ENCODE results near the gene TAS2R60. TPM values are rescaled to one million over a fixed set of nuclear protein-coding genes. Genes with fewer than 3 reads are reported as not detected.

Gene TAS2R60
- total and polyA plus RNA-seq, 8 donors = not detected

- no peak overlapping the region for H3K27ac ChIP-seq
- peaks cover 0 to 11% (median 7%) of the 10 kb centered on the region in 3 donors for H3K4me1 ChIP-seq
- H3K27me3 ChIP-seq = no peaks in the 10 kb centered on the region
- DNase-seq (peak in 1 of 6 donors; percentile 63), ATAC-seq (peak; percentile 11 to 34 (median 24)), FAIRE-seq (no peak)
- intact Hi-C loops (cut with DNase I) = no loop called here
- TF ChIP-seq CTCF (IDR thresholded peaks at IDR 0.05) = no peak
- WGBS, 2 donors = 33 to 38% methylated on average over 13 of the region's 13 CpGs
- H3K9me3 ChIP-seq = no peaks in the 10 kb centered on the region
- peak overlapping the region; percentile 55 to 81 (median 63) for H3K4me3 ChIP-seq
- H3K36me3 ChIP-seq = no peaks in the 10 kb centered on the region
Observed at GRCh38 chr7:143407287-143408251, 35.7 kb upstream of the TAS2R60 start.

GRCh38 chr7:143408252-143408685, 35.0 kb upstream of the TAS2R60 start:
- Histone ChIP-seq H3K4me3 (peak overlapping the region; percentile 55 to 81 (median 63)), H3K36me3 (no peaks in the 10 kb centered on the region), H3K27ac (peak overlapping the region in 1 of 4 donors; percentile 28), H3K4me1 (peaks cover 0 to 11% (median 7%) of the 10 kb centered on the region in 3 donors), H3K9me3 (no peaks in the 10 kb centered on the region), H3K27me3 (no peaks in the 10 kb centered on the region)
- no peak for TF ChIP-seq CTCF (IDR thresholded peaks at IDR 0.05)
- intact Hi-C loops (cut with DNase I) = no loop called here
- 9 to 17% methylated on average over 15 to 20 of the region's 20 CpGs for WGBS, 2 donors
- ATAC-seq (peak; percentile 36 to 49 (median 39)), DNase-seq (peak in 3 of 6 donors; percentile 29 to 74 (median 42)), FAIRE-seq (no peak)

GRCh38 chr7:143408686-143409561, 34.3 kb upstream of the TAS2R60 start, which contains the start of gene EPHA1:
Gene EPHA1, minus strand, starts transcription at chr7:143408856. Its CDS starts 51 bp downstream, at chr7:143408805.
- DNase-seq (peak; percentile 66 to 86 (median 82)), ATAC-seq (peak; percentile 93 to 94 (median 93)), FAIRE-seq (no peak)
- Histone ChIP-seq H3K9me3 (no peaks in the 10 kb centered on the region), H3K27ac (peak within 1 kb of the TSS in 2 of 4 donors; percentile 19 to 28), H3K4me1 (peaks cover 0 to 11% (median 7%) of the 10 kb centered on the region in 3 donors), H3K36me3 (no peaks in the 10 kb centered on the region), H3K4me3 (peak within 1 kb of the TSS; percentile 55 to 81 (median 63)), H3K27me3 (no peaks in the 10 kb centered on the region)
- intact Hi-C loops (cut with DNase I) = no loop called here
- 4% methylated on average over 14 to 39 of the region's 39 CpGs for WGBS, 2 donors
- peak in 3 of 4 donors; percentile 29 to 46 (median 32) for TF ChIP-seq CTCF (IDR thresholded peaks at IDR 0.05)

GRCh38 chr7:143410521-143411004, 32.7 kb upstream of the TAS2R60 start:
- FAIRE-seq (no peak), DNase-seq (no peak), ATAC-seq (no peak)
- Histone ChIP-seq H3K9me3 (no peaks in the 10 kb centered on the region), H3K27ac (no peak overlapping the region), H3K36me3 (no peaks in the 10 kb centered on the region), H3K27me3 (no peaks in the 10 kb centered on the region), H3K4me1 (peaks cover 0 to 11% (median 7%) of the 10 kb centered on the region in 3 donors), H3K4me3 (no peak overlapping the region)
- TF ChIP-seq CTCF (IDR thresholded peaks at IDR 0.05) = no peak
- intact Hi-C loops (cut with DNase I) = no loop called here
- 57 to 60% methylated on average over 6 of the region's 6 CpGs for WGBS, 2 donors

Measured in pancreas (tissue), 10 donors.